Small intestine (tissue), 7 donors: ENCODE results near the gene PTTG1IP. TPM values are rescaled to one million over a fixed set of nuclear protein-coding genes. Genes with fewer than 3 reads are reported as not detected.
A peak's percentile ranks its signal among the peaks of the same experiment; 100 is the strongest.
"Not testable (repeated sequence)": the region's sequence is repeated elsewhere in the genome, so short reads cannot be mapped to it uniquely, and the experiment has no call there.

Experiments used
- DNase-seq, 2 donors: peaks; one replicate each; pipeline versions ENCODE4 v3.0.0 to v3.0.0-alpha.2; 2013
- FAIRE-seq: peaks from 2 replicates; lab custom pipeline; 2012; peaks lifted over from hg19 to GRCh38; lab: Jason Lieb, UNC
- H3K27ac ChIP-seq, 3 donors: one replicate each; pipeline ENCODE4 v1.5.1; 2013; ENCODE audit warnings: low read length in 2 of 3, mild to moderate bottlenecking in 2 of 3, control low read depth in 1 of 3, inconsistent platforms in 1 of 3, low read depth in 1 of 3, moderate library complexity in 1 of 3
- H3K27me3 ChIP-seq, 3 donors: one replicate each; pipeline ENCODE4 v1.6.1; 2013; ENCODE audit warnings: low read length in 3 of 3, inconsistent platforms in 1 of 3; ENCODE audit not compliant: control insufficient read depth in 3 of 3, insufficient read depth in 3 of 3
- H3K36me3 ChIP-seq, 3 donors: one replicate each; pipeline ENCODE4 v1.6.1; 2013; ENCODE audit warnings: low read length in 3 of 3, inconsistent platforms in 1 of 3, low read depth in 1 of 3, mild to moderate bottlenecking in 1 of 3, moderate library complexity in 1 of 3; ENCODE audit not compliant: control insufficient read depth in 3 of 3, insufficient read depth in 2 of 3
- H3K4me1 ChIP-seq, 3 donors: one replicate each; pipeline ENCODE4 v1.6.1; 2013; ENCODE audit warnings: low read length in 2 of 3, inconsistent platforms in 1 of 3, low read depth in 1 of 3, mild to moderate bottlenecking in 1 of 3, moderate library complexity in 1 of 3; ENCODE audit not compliant: control insufficient read depth in 3 of 3, insufficient read depth in 2 of 3
- H3K4me3 ChIP-seq, 3 donors: one replicate each; pipeline ENCODE4 v1.5.1; 2013; ENCODE audit warnings: low read length in 3 of 3, control low read depth in 1 of 3, inconsistent platforms in 1 of 3, low read depth in 1 of 3, mild to moderate bottlenecking in 1 of 3, moderate library complexity in 1 of 3
- H3K9me3 ChIP-seq, 2 donors: one replicate each; pipeline ENCODE4 v1.6.1; 2013; ENCODE audit warnings: low read depth in 1 of 2, low read length in 1 of 2; ENCODE audit not compliant: control insufficient read depth in 2 of 2, insufficient read depth in 1 of 2
- WGBS, 3 donors: extraction: QIAGEN DNeasy Blood & Tissue Kit; methylation state at CpG; one replicate each; pipeline ENCODE4 v1.1.7; 2013; 5-methylcytosine and 5-hydroxymethylcytosine counted together
- polyA plus RNA-seq, 4 donors: library from polyadenylated mRNA; stranded (reverse) in 3 of 4; unstranded in 1 of 4; fragments of 200-250 nt in 3 of 4; fragments of 120-200 nt in 1 of 4; gene quantifications; one replicate each; pipeline versions ENCODE4 v1.2.1 to v1.2.3, GENCODE V29; 2013
- donor health status: healthy with polysubstance abuse.
- donor health status: control.
- donor health status: control.
- donor health status: Bipolar disorder and iron deficiency.
- donor health status: healthy.

The PTTG1IP gene
- polyA plus RNA-seq, 4 donors = 116 to 330 (median 128) TPM

DNA sequence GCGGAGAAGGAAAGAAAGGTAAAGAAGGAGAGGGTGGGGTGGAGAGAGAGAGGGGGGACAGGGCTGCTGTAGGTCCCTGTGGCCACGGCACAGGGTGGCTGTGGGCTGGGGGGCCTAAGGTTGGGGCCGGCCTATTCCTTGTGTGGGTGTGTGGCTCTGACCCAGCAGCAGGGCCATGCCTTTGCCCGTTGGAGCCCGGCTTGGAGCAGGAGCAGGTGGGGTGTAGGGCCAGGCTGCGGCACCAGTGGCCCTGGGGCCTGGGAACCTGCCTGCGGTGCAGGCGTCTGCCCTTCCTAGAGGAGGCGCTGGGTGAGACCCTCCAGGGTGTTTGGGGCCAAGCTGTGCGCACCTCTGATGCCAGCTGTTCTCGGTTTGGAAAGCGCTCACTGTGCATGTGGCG, 36.0 kb downstream of the PTTG1IP start:
- FAIRE-seq = no peak
- no peaks in the 10 kb centered on the region for H3K36me3 ChIP-seq
- no peak overlapping the region for H3K4me3 ChIP-seq
- H3K27ac ChIP-seq = no peak overlapping the region
- H3K9me3 ChIP-seq = no peaks in the 10 kb centered on the region
- 81 to 97% (median 87%) methylated on average over 9 to 13 of the region's 13 CpGs for WGBS, 3 donors
- peaks cover 0 to 6% (median 0%) of the 10 kb centered on the region in 3 donors for H3K4me1 ChIP-seq
- peaks cover 0 to 2% (median 0%) of the 10 kb centered on the region in 3 donors for H3K27me3 ChIP-seq
- DNase-seq = no peak

DNA sequence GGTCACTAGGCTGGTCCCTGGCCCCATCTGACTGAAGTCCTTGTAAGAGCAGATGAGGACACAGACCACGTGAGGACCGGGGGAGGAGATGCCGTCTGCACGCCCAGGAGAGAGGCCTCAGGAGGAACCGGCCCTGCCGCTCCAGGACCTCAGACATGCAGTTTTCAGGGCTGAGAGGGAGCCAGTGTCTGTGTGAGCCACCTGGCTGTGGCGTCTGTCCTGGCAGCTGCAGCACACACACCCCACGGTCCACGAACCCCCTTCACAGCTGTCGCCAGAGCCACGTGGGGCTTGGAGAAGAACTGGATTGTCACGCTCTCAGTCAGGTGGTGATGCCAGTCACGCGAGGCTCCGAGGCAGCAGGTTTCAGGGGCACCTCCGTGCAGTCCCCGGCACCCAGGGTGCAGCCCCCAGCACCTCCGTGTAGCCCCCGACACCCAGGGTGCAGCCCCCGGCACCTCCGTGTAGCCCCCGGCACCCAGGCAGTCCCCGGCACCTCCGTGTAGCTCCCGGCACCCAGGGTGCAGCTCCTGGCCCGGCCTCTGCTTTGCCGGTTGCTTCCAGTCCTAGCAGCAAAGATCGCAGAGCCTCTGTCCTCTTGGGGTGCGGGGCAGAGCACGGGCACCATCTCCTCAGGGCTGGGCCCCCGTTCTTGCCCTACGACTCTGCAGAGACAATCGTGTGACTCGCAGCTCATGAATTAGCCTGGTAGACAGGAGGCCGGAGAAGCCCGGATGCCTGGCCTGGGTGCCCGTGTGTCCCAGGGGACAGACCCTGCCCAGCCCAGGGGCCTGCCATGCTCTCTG, 36.6 kb downstream of the PTTG1IP start:
- H3K27ac ChIP-seq = no peak overlapping the region
- DNase-seq = peak; percentile 55 to 89

DNA sequence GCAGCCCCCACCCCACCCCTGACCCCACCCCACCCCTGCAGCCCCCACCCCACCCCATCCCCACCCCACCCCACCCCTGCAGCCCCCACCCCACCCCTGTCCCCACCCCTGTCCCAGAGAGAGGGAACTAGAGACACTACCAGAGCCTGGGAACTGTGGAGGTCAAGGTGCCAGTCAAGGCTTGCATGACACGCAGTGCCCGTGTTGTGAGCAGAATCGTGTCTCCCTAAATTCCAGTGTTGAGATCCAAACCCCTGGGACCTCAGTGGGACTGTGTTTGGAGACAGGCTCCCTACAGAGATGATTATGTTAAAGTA, 37.2 kb downstream of the PTTG1IP start:
- no peak for DNase-seq
- H3K4me1 ChIP-seq = peaks cover 0 to 6% (median 0%) of the 10 kb centered on the region in 3 donors
- no peak overlapping the region for H3K4me3 ChIP-seq
- FAIRE-seq = no peak
- no peaks in the 10 kb centered on the region for H3K36me3 ChIP-seq
- H3K27ac ChIP-seq = no peak overlapping the region
- no peaks in the 10 kb centered on the region for H3K9me3 ChIP-seq
- no peaks in the 10 kb centered on the region for H3K27me3 ChIP-seq
- 13 to 49% (median 44%) methylated on average over 3 of the region's 3 CpGs for WGBS, 3 donors

More for the DNA sequence above, 36.6 kb downstream of the PTTG1IP start:
- H3K27me3 ChIP-seq = peaks cover 0 to 2% (median 0%) of the 10 kb centered on the region in 3 donors
- no peak for FAIRE-seq
- H3K4me3 ChIP-seq = no peak overlapping the region
- WGBS, 3 donors = 42 to 60% (median 57%) methylated on average over 34 to 37 of the region's 37 CpGs
- H3K4me1 ChIP-seq = peaks cover 0 to 6% (median 0%) of the 10 kb centered on the region in 3 donors
- no peaks in the 10 kb centered on the region for H3K36me3 ChIP-seq
- no peaks in the 10 kb centered on the region for H3K9me3 ChIP-seq

DNA sequence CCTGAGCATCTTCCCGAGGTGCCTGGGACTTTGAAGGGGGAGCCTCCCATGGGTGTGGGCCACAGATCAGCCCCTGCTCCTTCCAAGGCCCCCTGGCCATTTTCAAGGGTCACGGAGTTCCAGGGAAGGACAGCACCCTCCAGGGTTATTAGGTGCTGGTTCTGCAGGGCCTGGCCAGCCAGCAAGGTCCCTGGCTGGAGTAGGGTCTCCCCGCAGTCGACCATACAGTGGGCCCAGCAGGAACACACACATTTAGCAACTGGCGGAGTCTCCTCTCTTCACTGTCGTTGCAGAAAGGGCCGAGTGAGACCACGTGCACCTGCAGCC, 37.9 kb downstream of the PTTG1IP start:
- 63 to 75% (median 74%) methylated on average over 5 to 8 of the region's 8 CpGs for WGBS, 3 donors
- Histone ChIP-seq H3K4me3 (no peak overlapping the region), H3K4me1 (peaks cover 0 to 6% (median 0%) of the 10 kb centered on the region in 3 donors), H3K36me3 (no peaks in the 10 kb centered on the region), H3K27me3 (no peaks in the 10 kb centered on the region), H3K9me3 (no peaks in the 10 kb centered on the region), H3K27ac (no peak overlapping the region)
- DNase-seq = no peak
- no peak for FAIRE-seq

DNA sequence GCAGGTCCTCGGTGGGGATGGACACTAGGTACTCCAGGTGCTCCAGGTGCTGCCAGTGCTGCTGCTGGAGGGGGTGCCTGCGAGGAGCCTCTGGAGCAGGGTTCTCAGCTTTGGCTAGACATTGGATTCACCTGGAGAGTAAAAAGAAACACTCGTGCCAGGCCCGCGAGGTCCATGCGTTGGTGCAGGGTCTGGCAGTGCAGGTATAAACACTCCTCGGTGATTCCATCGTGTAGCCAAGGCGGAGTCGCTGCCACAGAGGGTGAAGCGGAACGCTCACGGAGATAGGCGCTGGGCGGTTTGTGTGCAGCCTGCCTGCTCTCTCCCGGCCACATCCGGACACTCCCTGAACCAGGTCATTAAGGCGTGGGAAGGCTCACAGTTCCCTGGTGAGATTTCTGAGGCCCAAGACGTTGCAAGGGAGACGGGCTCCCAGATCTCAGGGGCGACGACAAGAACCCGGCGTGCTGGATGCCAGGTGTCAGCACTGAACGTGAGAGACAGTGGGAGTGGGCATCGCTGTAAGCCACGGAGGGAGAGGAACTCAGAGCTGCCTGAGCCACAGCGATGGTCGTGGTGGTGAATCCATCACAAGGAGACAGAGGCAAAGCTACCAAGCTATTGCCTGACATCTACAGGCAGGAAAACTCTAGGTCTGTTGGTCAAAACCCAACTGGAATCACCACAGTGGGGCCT, 38.4 kb downstream of the PTTG1IP start:
- Histone ChIP-seq H3K27me3 (no peaks in the 10 kb centered on the region), H3K4me1 (peaks cover 0 to 6% (median 0%) of the 10 kb centered on the region in 3 donors), H3K9me3 (no peaks in the 10 kb centered on the region), H3K36me3 (no peaks in the 10 kb centered on the region), H3K27ac (no peak overlapping the region), H3K4me3 (no peak overlapping the region)
- FAIRE-seq (no peak), DNase-seq (peak in 1 of 2 donors; percentile 44)
- WGBS, 3 donors = 30 to 72% (median 51%) methylated on average over 29 of the region's 29 CpGs

DNA sequence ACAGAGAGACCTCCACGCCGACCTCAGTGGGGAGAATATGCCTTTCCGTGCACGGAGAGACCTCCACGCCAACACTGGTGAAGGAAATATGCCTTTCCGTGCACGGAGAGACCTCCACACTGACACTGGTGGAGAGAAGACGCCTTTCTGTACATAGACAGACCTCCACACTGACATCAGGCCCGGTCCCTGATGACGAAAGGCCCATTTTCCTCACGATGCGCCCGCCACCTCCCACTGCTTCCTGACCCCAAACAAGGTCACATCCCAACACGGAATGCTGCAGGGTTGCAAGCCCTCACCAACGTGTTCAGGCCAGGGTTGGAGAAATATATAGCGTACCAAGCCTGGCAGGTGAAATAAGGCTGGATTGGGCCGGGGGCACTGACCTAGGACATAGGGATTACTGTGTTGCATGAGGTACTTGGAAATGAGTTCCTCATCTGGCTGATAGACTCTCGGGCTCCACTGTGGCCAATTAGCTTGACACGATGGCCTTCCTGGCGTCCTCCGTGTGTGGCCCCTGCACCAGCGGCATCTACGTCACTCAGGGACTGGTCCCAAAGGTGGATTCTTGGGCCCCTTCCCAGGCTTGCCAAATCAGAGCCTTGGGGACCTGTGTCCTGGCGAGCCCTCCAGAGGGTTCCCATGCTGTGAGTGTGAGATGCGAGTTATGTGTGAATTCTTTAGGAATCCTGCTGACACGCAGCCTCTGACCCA, 39.1 kb downstream of the PTTG1IP start:
- FAIRE-seq = no peak
- no peaks in the 10 kb centered on the region for H3K36me3 ChIP-seq
- H3K9me3 ChIP-seq = peaks cover 0 to 2% of the 10 kb centered on the region in 2 donors
- no peak for DNase-seq
- peaks cover 0 to 6% (median 0%) of the 10 kb centered on the region in 3 donors for H3K4me1 ChIP-seq
- H3K27me3 ChIP-seq = no peaks in the 10 kb centered on the region
- H3K27ac ChIP-seq = no peak overlapping the region
- H3K4me3 ChIP-seq = no peak overlapping the region
- 85 to 89% (median 86%) methylated on average over 26 of the region's 26 CpGs for WGBS, 3 donors

DNA sequence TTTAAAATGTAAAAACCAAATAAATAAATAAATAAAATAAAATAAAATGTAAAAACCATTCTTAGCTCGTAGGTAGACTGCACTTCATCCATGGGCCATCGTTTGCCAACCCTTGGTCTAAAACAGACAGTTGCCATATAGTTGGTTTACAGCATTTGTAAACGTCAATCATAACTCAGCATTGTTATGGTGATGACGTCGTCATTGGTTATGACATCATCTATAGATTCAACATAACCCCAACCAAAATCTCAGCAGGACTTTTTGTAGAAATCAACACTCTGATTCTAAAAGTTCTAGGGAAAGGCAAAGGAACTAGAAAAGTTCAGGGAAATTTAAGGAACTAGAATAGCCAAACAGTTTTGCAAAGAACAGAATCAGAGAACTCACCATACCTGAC, 39.8 kb downstream of the PTTG1IP start:
- no peaks in the 10 kb centered on the region for H3K36me3 ChIP-seq
- DNase-seq (no peak), FAIRE-seq (no peak)
- no peak overlapping the region for H3K4me3 ChIP-seq
- H3K4me1 ChIP-seq = peaks cover 0 to 6% (median 0%) of the 10 kb centered on the region in 3 donors
- H3K27ac ChIP-seq = no peak overlapping the region
- 70 to 84% (median 78%) methylated on average over 5 of the region's 5 CpGs for WGBS, 3 donors
- peaks cover 0 to 9% of the 10 kb centered on the region in 2 donors for H3K9me3 ChIP-seq
- H3K27me3 ChIP-seq = no peaks in the 10 kb centered on the region

DNA sequence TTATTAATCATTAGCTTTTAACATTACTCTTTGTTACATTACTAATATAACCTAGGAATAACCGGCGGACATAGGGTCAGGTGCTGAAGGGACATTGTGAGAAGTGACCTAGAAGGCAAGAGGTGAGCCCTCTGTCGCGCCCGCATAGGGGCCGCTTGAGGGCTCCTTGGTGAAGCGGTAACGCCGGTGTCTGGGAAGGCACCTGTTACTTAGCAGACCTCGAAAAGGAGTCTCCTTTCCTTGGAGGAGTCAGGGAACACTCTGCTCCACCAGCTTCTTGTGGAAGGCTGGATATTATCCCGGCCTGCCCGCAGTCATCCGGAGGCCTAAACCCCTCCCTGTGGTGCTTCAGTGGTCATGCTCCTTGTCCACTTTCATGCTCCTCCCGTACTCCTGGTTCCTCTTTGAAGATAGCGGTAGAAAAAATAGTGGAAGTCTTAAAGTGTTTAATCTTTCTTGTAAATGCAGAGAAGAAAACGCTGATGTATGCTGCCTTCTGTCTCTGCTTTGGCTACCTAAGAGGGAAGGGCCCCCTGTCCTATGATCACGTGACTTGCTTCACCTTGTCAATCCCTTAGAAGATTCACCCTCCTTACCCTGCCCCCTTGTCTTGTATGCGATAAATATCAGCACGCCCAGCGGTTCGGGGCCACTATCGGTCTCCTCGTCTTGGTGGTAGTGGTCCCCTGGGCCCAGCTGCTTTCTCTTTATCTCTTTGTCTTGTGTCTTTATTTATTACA, 40.8 kb downstream of the PTTG1IP start:
- not testable (repeated sequence) for DNase-seq, FAIRE-seq, H3K27me3 ChIP-seq, H3K4me1 ChIP-seq, H3K4me3 ChIP-seq, H3K36me3 ChIP-seq, H3K27ac ChIP-seq
- peaks cover 0 to 11% of the 10 kb centered on the region in 2 donors for H3K9me3 ChIP-seq
- 89 to 91% (median 90%) methylated on average over 23 of the region's 23 CpGs for WGBS, 3 donors
